Tibial artery (tissue), 4 donors: Measurements from ENCODE around the gene CDH5.

ENCODE experiments used
- DNase-seq, 2 donors: peaks; one replicate each; pipeline ENCODE4 v3.0.0-alpha.2; 2019
- H3K27ac ChIP-seq, 2 donors: fragments of 200-600 bp; sonication (generic) in 1 of 2; 1 replicate in 1 of 2; 2 replicates in 1 of 2; pipeline ENCODE4 v1.5.1; 2018 to 2019; ENCODE audit warnings: mild to moderate bottlenecking in 1 of 2
- H3K27me3 ChIP-seq, 2 donors: fragments of 200-600 bp; sonication (generic) in 1 of 2; one replicate each; pipeline versions ENCODE4 v1.5.1 to v1.6.0; 2016 to 2019
- H3K36me3 ChIP-seq, 3 donors: fragments of 200-600 bp; sonication (generic) in 2 of 3; one replicate each; pipeline ENCODE4 v1.5.1; 2016 to 2019; ENCODE audit warnings: mild to moderate bottlenecking in 2 of 3
- H3K4me1 ChIP-seq, 4 donors: fragments of 200-600 bp; sonication (generic) in 2 of 4; 1 replicate in 3 of 4; 2 replicates in 1 of 4; pipeline ENCODE4 v1.5.1; 2016 to 2019
- H3K4me3 ChIP-seq, 2 donors: fragments of 200-600 bp; sonication (generic) in 1 of 2; 1 replicate in 1 of 2; 2 replicates in 1 of 2; pipeline ENCODE4 v1.5.1; 2018 to 2019; ENCODE audit warnings: mild to moderate bottlenecking in 2 of 2
- H3K9me3 ChIP-seq, 3 donors: fragments of 200-600 bp; sonication (generic) in 1 of 3; one replicate each; pipeline ENCODE4 v1.5.1; 2016 to 2019
- intact Hi-C: fragments of 100-400 bp; cut with DNase I; formaldehyde crosslinking; loops from one replicate; pipeline ENCODE4 v1.15.0; 2023; ENCODE audit warnings: low total_unique reads
- TF ChIP-seq, protein P1 (sequence below), 2 experiments: fragments of 200-600 bp in 1 of 2; fragments of 450-650 bp in 1 of 2; IDR thresholded peaks; one replicate each; pipeline ENCODE4 v1.5.1; 2017 to 2019; ENCODE audit warnings: antibody characterized with exemption in 2 of 2, mild to moderate bottlenecking in 1 of 2, moderate library complexity in 1 of 2

The CDH5 gene

DNA sequence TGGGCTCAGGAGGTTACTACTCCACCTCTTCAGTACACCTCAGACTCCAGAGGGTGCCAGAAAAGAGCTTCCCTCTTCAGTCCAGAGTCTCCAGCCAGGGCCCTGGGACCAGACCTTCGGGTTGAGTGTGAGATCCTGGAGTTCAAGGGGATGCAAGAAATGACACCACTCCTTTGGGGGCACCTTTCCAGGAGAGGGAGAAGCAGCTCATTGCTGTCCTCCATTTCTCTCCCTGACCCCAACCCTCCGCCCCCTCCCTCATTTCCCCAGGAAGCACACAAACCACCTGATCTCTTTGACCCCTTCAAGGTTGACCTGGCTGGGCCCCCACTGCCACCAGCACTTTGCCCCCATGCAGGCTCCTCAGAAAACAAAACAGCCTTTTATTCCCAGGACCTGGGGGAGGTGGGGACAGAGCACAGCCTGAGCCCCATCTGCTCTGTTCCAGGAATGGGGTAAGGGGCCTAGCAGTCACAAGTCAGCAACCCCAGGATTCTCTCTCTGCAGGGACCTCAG, 21.4 kb downstream of the CDH5 start:
- H3K27me3 ChIP-seq = no peaks in the 10 kb centered on the region
- H3K36me3 ChIP-seq = peaks cover 0 to 23% (median 0%) of the 10 kb centered on the region in 3 donors
- H3K27ac ChIP-seq = no peak overlapping the region
- no peaks in the 10 kb centered on the region for H3K9me3 ChIP-seq
- peak; percentile 6 to 28 for DNase-seq
- no peak overlapping the region for H3K4me3 ChIP-seq
- intact Hi-C loops = no loop called here
- H3K4me1 ChIP-seq = no peaks in the 10 kb centered on the region
- TF ChIP-seq, protein P1, sequence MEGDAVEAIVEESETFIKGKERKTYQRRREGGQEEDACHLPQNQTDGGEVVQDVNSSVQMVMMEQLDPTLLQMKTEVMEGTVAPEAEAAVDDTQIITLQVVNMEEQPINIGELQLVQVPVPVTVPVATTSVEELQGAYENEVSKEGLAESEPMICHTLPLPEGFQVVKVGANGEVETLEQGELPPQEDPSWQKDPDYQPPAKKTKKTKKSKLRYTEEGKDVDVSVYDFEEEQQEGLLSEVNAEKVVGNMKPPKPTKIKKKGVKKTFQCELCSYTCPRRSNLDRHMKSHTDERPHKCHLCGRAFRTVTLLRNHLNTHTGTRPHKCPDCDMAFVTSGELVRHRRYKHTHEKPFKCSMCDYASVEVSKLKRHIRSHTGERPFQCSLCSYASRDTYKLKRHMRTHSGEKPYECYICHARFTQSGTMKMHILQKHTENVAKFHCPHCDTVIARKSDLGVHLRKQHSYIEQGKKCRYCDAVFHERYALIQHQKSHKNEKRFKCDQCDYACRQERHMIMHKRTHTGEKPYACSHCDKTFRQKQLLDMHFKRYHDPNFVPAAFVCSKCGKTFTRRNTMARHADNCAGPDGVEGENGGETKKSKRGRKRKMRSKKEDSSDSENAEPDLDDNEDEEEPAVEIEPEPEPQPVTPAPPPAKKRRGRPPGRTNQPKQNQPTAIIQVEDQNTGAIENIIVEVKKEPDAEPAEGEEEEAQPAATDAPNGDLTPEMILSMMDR (IDR thresholded peaks at IDR 0.05) = no peak

DNA sequence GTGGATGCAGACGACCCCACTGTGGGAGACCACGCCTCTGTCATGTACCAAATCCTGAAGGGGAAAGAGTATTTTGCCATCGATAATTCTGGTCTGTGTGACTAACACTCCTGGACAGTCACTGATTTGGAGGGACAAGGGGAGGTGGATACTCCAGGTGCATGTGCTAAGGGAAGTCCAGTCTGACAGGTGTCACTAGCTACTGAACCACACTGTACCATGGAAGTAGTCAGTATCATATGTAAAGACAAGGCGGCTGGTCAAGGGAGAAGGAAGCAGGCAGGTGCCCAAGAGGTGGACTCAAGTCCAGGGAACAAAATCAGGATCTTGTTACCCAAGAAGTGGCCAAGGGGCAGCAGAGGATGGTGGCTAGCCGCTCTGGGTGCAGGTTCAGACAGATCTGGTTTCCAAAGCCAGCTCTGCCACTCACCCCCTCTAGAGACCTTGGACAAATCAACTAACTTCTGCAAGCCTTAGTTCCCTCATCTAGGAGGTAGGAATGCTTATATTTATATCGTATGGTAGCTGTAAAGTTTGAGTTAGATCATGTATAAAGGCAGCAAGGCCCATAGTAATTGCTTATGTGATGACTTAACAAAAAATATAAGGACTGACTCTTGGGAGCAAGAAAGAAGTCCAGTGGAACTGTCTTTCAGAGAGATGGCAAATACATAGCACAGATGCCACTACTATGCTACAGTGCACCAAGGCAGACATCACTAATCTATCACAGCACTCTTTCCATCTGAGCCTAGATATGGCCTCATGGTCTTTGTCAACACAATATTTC, 22.1 kb downstream of the CDH5 start:
- Histone ChIP-seq H3K36me3 (peaks cover 0 to 23% (median 0%) of the 10 kb centered on the region in 3 donors), H3K4me3 (no peak overlapping the region), H3K4me1 (no peaks in the 10 kb centered on the region), H3K9me3 (no peaks in the 10 kb centered on the region), H3K27ac (no peak overlapping the region), H3K27me3 (no peaks in the 10 kb centered on the region)
- intact Hi-C loops = no loop called here
- TF ChIP-seq, protein P1 (IDR thresholded peaks at IDR 0.05) = no peak
- peak; percentile 7 to 12 for DNase-seq

DNA sequence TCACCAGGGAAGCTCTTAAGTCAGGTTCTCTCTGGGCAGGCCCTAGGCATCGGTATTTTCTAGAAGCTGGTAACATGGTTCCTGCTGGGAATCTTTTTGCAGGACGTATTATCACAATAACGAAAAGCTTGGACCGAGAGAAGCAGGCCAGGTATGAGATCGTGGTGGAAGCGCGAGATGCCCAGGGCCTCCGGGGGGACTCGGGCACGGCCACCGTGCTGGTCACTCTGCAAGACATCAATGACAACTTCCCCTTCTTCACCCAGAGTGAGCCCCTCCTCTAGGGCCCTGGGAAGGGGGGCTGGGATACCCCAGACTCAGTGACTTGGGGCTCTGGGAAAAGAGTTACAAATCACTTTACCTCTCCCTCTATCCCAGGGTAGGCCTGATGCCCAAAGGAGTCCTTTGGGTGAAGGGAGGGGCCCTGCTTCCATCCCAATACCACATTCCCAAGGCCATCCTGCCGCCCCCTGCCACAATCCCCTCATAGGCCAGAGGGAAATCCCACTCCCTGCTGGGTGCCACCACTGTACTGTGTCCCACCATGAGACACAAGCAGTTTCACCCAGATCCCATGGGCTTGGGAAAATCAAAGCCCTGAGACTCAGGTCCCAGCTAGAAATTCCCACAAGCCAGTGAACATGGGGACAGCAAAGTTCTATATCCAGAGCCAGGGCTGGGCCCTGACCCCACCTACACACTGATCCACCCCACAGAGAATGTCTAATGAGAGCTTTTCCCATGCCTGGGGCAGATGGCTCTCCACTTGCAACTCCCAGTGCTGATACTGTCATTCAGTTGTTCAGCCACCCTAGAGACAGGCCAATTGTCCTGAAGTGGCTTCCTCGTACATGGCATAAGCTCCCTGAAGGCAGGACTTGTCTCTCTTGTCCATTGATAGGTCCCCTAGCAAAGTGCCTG, 23.0 kb downstream of the CDH5 start:
- Histone ChIP-seq H3K9me3 (no peaks in the 10 kb centered on the region), H3K27ac (no peak overlapping the region), H3K27me3 (no peaks in the 10 kb centered on the region), H3K4me1 (no peaks in the 10 kb centered on the region), H3K4me3 (no peak overlapping the region), H3K36me3 (peaks cover 0 to 23% (median 0%) of the 10 kb centered on the region in 3 donors)
- TF ChIP-seq, protein P1 (IDR thresholded peaks at IDR 0.05) = no peak
- DNase-seq = peak; percentile 6 to 42
- intact Hi-C loops = no loop called here

DNA sequence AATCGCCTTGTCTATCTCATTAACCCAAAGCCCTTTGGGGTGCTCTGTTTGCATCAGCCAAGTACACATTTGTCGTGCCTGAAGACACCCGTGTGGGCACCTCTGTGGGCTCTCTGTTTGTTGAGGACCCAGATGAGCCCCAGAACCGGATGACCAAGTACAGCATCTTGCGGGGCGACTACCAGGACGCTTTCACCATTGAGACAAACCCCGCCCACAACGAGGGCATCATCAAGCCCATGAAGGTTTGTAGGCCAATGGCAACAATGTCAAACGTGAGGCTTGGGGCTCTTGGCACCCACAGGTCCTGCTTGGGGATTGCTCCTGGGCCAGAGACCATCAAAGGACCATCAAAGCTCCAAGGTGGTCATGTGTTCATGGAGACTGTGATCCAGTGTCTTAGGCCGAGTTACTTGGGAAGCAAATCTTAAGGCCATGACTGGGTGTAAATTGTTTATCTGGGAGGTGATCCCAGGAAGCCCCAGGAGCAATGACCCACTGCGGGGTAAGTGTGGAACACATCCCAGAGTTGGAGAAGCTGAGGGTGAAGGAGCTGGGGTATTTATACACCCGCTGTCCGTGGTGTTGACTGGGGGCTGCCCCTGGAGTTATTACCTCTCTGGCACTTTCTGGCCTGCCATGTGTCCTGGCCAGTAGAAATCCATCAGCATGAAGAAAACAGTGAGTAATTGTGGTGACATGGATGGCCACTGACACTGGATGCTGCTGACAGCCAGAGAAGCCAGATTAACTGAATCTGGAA, 24.0 kb downstream of the CDH5 start:
- peak in 1 of 2 donors; percentile 16 for DNase-seq
- H3K36me3 ChIP-seq = peaks cover 0 to 23% (median 0%) of the 10 kb centered on the region in 3 donors
- H3K27me3 ChIP-seq = no peaks in the 10 kb centered on the region
- H3K4me3 ChIP-seq = no peak overlapping the region
- H3K4me1 ChIP-seq = no peaks in the 10 kb centered on the region
- TF ChIP-seq, protein P1 (IDR thresholded peaks at IDR 0.05) = no peak
- H3K9me3 ChIP-seq = no peaks in the 10 kb centered on the region
- intact Hi-C loops = no loop called here
- H3K27ac ChIP-seq = no peak overlapping the region
